Measurements from ENCODE around the gene SNRNP27.
A peak's percentile ranks its signal among the peaks of the same experiment; 100 is the strongest.
"Not testable (repeated sequence)": the region's sequence is repeated elsewhere in the genome, so short reads cannot be mapped to it uniquely, and the experiment has no call there.

The SNRNP27 gene, protein sequence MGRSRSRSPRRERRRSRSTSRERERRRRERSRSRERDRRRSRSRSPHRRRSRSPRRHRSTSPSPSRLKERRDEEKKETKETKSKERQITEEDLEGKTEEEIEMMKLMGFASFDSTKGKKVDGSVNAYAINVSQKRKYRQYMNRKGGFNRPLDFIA

DNA sequence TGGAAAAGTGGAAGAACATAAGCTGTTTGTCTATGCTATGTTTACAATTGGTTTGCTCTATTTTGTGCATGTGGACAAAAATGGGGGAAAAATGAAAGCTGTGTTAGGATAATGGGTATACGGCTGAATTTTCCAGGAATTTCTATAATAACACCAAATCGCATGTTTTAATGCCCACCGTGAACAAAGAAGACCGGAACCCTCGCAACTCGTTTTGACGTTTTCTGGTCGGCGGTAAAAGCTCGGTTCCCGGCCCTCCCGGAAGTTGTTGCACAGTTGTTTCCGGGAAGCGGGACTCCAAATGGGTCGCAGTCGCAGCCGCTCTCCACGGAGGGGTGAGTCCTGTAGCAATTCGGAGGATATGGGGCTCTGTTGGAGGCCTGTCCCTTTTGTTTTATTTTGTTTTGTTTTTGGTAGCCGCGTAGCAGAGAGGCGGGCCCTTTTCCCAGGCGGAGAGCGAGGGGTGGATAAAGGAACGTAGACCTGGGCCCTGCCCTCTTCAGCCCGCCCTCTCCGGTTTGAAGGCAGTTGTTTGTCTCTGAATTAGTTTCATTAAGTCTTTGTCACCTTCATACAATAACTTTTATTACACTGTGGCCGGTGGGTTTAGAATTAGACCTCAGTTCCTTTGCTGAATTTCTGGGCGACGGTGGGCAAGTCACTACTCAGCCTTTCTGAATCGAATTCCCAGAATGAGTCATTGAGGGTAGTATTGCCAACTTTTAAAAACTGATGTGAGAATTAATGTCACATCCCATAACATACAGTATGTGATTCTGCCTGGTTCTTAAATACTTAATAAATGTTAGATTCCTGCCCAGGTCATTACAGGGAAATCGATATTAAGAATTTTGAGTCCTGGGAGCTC, at the start of gene SNRNP27:
Gene SNRNP27 (plus strand): TSS at position 273 of the 868 bp plus-strand sequence. CDS start 29 bp downstream, at position 302.
- DNase-seq (ENCODE audit: low read depth, low spot score), result peak; percentile 40

DNA sequence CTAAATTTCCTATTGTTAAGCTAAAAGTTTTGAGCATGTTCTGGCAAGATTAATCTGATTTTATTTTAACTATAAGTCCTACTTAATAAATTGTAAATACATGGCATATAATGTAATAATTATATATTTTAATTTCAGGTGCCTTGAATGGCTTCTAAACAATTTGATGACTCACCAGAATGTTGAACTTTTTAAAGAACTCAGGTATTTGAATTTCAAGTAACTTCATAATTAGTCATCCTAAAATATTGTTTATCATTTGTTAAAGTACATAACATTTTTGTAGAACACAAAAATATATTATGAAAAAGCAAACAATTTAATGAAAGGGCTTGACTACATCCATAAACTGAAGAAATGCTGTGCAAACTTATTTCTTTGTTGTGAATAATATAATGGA, 49.8 kb upstream of the SNRNP27 start:
- no peak for DNase-seq (ENCODE audit: low read depth, low spot score)

DNA sequence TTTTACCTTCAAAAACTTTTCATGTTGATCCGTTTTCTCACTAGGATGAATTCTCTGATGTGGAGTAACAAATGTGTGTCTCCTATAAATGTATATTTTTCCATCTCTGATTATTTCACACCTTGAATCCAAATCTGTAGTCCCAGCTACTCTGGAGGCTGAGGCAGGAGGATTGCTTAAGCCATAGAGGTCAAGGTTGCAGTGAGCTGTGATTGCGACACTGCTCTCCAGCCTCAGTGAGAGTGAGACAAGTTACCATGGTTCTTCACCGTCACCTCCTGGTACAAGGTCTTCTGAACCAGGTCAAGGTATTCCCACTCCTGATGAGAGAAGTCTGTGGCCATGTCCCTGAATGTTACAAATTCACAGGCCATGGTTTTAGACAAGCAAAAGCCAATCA, 49.2 kb upstream of the SNRNP27 start:
- no peak for DNase-seq (ENCODE audit: low read depth, low spot score)

DNA sequence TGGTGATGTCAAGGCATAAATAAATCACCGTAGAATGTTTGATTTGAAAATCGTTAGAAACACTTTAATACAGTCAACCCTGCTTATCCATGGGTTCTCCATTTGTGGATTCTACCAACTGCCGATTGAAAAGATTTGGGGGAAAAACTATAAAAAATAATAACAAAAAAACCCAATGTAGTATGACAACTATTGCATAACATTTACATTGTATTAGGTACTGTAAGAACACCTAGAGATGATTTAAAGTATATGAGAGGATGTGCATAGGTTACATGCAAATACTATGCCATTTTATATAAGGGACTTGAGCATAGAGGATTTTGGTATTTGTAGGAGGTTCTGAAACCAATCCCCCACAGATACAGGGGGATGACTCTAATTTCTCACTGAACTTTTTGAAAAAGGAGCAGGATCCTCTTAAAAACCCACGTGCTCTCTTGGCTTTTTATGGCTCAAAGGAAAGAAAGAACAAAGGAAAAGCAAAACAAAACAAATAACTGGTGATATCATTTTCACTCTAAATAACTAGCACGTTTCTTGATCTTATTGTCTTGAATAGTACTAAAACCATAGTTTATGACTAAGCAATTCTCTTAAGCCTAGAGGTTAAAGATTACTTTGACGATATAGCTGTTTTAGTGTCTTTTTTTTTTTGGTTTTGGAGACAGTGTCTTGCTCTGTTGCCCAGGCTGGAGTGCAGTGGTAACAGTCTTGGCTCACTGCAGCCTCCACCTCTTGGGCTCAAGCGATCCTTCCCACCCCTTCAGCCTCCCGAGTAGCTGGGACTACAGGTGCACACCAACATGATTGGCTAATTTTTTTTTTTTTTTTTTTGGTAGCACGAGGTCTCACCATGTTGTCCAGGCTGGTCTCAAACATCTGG, 47.3 kb upstream of the SNRNP27 start:
- DNase-seq (ENCODE audit: low read depth, low spot score), result no peak

DNA sequence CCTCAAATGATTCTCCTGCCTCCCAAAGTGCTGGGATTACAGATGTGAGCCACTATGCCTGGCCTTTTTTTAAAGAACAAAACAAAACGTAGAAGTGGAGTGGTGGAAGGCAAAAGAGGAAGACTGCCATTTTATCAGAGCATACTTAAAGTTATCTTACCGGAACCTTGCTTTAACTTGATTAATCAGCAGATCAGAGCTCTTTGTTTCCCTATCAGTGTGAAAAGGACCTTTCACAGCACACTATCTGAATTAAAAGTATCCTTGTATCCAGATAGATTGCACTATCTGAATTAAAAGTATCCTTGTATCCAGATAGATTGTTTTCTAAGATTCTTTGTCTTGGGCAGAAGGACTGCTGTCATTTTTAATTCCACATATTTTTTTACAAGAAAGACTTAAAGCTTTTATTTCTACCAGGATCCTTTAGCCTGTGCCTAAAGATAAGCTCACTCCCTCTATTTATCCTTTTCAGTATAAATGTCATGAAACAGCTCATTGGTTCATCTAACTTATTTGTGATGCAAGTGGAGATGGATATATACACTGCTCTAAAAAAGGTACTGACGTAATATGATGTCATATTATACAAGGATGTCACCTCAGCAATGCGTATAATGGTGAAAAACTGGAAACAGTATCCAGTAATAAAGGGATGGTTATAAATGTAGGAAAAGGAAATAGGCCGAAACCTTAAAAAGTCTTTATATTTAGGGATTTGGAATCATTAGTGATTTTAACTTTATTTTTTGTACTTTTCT, 46.5 kb upstream of the SNRNP27 start:
- DNase-seq (ENCODE audit: low read depth, low spot score), result no peak

DNA sequence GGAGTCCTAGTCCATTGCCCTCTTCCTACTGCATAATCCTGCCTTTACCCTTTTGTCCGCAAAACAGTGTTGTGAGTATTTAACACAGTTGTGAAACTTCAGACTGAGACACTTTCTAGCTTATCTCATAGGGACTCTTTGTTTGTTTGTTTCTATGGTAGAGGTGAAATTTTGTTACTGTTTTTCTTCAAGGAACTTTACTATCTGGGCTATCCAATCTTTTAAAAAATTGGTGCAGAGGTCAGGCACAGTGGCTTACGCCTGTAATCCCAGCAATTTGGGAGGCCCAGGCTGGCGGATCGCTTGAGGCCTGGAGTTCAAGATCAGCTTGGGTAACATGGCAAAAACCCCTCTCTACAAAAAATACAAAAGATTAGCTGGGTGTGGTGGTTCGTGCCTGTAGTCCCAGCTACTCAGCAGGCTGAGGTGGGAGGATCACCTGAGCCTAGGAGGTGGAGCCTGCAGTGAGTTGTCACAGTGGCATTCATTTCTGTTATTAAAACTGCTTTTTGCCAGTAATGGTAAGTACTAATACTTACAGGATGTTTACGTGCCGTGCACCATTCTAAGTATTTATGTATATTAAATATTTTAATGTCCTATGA, 45.5 kb upstream of the SNRNP27 start:
- DNase-seq (ENCODE audit: low read depth, low spot score), result no peak

DNA sequence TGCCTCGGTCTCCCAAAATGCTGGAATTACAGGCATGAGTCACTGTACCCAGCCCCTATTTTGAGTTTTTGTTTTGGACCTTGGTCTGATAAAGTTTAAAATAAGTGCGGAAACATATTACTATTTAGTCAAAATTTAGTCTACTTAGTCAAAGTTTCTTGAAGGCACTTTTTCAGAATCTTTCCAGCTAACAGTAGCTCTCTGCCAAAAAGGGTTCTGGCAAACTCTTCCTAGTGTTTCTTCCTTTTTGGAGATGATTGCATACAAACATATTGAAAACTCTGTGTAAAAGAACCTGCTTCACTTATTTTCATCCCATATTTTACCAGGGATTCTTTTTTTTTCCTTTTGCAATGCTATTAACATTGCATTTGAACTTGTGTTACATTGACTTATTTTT, 35.5 kb upstream of the SNRNP27 start:
- no peak for DNase-seq (ENCODE audit: low read depth, low spot score)

DNA sequence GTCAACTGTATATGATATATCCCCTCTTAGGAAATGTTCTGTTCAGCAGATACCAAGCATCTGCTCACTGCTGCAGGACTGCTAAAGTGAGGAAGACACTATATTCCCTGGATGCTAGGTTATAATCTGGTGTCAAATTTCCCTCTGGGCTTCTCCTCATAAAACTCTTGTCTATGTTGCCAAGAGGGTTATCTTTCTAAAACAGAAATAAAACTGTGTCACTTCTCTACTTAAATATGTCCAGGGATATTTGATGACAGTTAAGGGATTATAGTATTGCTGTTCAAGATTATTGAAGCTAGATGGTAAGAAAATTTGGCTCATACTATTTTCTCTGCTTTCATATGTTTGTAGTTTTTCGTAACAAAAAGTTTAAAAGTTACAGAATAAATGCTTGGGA, 30.5 kb upstream of the SNRNP27 start:
- no peak for DNase-seq (ENCODE audit: low read depth, low spot score)

DNA sequence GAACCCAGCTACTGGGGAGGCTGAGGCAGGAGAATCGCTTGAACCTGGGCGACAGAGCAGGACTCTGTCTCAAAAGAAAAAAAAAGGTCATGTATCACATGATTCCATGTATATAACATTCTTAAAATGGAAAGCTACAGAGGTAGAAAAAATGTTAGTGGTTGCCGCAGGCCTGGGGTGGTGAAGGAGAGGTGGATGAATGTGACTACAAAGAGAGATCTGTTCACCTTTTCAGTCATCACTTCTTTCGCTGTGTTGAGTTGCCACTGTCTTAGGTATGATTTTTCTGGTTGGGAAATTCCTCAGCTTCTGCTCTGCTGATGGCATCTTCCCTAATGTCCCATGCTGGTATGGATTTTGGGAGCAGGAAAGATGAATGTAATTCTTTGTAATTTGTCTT, 5.3 kb upstream of the SNRNP27 start:
- DNase-seq (ENCODE audit: low read depth, low spot score), result no peak

DNA sequence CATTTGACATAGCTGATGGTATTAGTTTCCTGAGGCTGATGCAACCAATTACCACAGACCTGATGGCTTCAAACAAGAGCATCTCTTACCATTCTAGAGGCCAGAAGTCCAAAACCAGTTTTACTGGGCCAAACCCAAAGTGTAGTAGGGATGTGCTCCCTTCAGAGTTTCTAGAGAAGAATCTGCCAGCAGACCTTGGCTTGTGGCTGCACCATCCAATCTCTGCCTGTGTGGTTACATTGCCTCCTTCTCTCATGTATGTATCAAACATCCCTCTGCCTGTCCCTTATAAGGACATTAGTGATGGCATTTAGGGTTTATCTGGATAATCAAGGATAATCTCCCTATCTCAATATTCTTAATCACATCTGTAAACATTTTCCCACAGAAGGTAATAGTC, 4.5 kb upstream of the SNRNP27 start:
- no peak for DNase-seq (ENCODE audit: low read depth, low spot score)

DNA sequence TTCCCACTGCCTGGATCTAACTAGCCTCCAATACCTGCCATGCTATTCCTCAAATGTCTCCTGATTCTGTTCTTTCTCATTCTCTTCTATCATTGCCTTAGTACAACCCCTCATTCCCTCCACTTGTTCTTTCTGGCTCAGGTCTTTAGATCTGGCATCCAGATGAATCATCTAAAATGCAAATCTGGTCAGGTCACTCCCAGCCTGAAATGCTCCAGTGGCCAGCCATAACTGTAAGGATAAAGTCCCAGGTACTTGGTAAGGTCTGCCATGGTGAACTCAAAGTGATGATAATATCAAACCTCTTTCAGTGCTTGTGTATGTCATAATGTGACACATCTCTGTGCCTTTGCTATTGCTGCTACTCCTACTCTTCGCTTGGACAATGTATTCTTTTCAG, 2.9 kb upstream of the SNRNP27 start:
- DNase-seq (ENCODE audit: low read depth, low spot score), result no peak

DNA sequence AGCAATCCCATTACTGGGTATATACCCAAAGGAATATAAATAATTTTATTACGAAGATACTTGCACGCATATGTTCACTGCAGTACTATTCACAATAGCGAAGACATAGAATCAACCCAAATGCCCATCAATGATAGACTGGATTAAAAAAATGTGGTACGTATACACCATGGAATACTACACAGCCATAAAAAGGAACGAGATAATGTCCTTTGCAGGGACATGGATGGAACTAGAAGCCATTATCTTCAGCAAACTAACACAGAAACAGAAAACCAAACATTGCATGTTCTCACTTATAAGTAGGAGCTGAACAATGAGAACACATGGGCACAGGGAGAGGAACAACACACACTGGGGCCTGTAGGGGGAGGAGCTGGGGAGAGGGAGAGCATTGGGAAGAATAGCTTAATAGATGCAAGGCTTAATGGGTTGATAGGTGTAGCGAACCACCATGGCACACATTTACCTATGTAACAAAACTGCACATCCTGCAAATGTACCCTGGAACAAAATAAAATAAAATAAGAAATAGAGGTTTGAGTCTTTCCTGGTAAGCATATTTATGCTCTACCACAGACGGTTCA, 825 bp upstream of the SNRNP27 start:
- DNase-seq (ENCODE audit: low read depth, low spot score), result not testable (repeated sequence)

DNA sequence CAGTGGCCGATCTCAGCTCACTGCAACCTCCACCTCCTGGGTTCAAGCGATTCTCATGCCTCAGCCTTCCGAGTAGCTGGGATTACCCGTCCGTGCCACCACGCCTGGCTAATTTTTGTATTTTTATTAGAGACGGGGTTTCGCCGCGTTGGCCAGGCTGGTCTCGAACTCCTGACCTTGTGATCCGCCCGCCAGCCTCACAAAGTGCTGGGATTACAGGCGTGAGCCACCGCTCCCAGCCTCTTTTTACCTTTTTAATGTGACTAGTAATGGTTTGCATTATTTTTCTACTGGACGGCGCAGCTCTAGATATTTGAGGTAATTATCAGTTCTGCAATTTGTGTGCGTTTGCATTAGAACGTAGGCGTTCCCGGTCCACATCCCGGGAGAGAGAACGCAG, 981 bp downstream of the SNRNP27 start:
- DNase-seq (ENCODE audit: low read depth, low spot score), result not testable (repeated sequence)

DNA sequence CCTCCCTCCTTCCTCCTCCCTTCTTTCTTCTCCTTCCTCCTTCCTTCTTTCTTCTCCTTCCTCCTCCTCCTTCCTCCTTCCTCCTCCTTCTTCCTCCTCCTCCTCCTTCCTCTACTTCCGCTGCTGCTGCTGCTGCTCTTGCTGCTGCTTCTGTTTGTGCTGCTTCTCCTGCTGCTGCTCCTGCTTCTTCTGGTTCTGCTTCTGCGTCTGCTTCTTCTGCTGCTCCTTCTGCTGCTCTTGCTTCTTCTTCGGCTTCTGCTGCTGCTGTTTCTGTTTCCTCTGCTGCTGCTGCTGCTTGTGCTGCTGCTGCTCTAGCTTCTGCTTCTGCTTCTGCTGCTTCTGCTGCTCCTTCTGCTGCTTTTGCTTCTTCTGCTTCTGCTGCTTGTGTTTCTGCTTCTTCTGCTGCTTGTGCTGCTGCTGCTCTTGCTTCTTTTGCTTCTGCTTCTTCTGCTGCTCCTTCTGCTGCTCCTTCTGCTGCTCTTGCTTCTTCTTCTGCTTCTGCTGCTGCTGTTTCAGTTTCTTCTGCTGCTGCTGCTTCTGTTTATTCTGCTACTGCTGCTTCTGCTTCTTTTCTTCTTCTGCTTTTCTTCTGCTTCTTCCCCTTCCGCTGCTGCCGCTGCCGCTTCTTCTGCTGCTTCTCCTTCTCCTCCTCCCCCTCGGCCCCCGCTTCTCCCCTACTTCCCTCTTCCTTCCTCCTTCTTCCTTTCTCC, 8.6 kb downstream of the SNRNP27 start:
- DNase-seq (ENCODE audit: low read depth, low spot score), result no peak

DNA sequence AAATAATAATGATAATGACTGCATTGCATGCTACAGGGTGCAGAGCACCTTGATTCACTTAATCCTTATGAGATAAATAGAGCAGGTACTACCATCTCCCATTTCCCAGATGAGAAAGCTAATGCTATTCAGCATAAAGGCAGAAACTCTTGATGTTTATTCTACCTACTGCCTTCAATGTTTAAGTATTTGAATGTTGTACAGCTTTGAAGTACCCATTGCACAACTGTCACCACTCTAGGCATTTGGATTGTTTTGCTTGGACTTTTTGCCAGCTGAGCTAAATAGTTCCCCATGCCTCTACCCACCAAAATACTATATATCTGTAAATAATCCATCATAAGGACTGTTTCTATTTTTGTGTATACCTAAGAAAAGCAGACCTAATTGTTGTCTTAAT, 13.5 kb downstream of the SNRNP27 start:
- DNase-seq (ENCODE audit: low read depth, low spot score), result no peak

DNA sequence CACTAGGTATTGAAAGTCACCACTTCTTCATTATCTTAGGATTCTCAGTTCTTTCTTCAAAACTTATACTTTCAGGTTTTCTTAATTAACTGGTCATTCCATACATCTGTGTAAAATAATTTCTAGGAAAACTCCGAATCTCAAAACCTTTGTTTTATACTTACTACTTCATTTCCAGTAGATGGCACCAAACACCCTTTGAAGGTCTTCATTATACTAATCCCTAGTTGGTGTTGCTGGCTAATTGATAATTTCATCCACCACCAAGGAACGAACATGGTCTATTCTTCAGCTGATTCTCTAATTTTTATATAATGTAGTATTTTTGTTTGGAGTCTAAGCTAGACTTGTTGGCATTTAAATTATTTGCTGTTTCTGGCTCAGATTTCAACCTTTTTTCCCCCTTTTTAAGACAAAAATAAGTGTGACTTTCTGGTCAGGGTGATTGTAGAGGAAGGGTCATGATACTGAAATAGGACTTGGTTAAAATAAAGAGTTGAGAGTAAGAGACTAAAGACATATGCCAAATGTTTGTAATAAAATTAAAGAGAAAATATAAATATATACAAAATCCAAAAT, 18.3 kb downstream of the SNRNP27 start:
- DNase-seq (ENCODE audit: low read depth, low spot score), result no peak

DNA sequence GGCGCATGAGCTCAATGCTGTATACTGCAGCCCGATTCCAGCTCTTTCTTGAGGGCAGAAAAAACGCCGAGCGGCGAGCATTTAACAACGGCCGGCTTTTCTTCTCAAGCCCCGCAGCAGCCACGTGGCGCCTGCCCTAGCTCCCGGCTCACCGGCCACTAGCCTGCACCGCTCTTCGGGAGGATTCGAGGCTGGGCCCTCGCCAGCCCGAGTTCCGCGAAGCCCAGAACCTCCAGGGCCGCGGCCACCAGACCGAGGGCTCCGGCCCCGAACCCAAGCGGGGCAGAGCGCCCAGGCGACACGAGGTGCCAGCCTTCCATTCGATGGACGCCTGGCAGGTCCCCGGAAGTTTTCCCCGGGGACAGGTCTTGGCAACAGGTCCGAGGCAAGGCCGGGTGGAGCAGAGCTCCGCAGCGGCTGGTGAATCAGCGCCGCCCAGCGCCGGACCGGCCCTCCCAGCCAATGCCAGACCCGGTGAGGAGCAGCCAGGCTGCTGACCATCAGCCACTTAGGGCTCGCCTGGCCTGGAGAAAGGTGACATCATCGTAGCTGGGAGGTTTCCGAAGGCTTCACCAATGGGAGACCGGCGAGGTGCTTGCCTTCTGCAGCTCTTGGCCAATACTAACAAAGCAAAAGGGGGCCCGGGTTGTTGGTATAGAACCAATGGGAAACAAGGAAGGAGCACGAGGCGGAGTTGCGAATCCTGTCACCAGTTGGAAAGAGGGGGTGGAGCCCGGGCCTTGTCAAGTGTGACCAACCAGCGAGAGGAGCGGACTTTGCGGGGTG, 20.6 kb downstream of the SNRNP27 start:
- peak; percentile 100 for DNase-seq (ENCODE audit: low read depth, low spot score)

DNA sequence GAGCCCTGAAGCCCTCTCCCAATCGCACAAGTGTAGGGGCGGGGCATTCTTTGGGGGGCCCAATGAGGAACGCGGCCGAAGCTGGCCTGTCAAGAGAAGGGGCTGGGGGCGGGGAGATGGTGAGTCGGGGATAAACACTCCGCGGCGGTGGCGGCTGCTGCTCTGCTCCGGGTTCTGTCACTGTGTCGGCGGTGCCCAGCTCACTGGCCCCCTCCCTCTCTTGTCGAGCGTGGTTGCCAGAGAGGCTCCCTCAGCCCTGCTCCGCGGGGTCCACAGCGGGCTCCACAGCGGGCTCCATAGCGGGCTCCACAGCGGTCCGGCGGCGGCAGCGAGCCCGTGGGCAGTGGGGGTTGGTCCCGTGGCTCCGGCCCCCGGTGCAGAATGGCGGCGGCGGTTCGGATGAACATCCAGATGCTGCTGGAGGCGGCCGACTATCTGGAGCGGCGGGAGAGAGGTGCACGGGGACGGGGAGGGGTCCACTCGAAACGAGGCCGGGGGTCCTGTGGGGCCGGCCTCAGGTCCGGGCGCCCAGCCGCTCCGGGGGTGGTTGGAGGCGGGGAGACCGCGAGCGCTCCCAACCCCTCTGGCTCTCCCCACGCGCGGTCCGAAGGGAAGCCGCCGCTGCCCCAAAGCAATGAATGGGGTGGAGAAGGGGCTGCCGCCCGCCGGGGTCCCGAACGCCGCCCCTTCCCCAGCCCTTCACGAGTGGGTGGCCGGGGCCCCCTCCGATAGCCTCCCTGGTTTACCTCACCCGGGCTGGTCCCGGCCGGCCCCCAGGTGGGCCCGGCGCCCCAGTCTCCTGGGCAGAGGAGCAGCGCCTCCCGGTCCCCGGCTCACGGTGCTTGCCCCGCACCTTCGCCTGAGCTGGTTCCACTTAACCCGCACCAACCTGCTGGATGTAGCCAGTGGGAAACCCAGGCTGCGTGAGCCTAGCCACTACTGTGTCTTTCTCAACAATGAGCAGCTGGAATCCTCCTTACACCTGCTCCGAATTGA, 21.5 kb downstream of the SNRNP27 start, which contains the start of gene MXD1:
Gene MXD1 (plus strand): TSS at position 160 of the 996 bp plus-strand sequence. CDS start 222 bp downstream, at position 382.
- no peak for DNase-seq (ENCODE audit: low read depth, low spot score)
